Psoas muscle (tissue), 8 donors: Measurements from ENCODE around the gene SLC6A7. TPM values are rescaled to one million over a fixed set of nuclear protein-coding genes. Genes with fewer than 3 reads are reported as not detected.

Experiments
- ATAC-seq, 4 donors: fragments of 200-7000 bp; cut with Tn5 transposase; one replicate each; pipeline ENCODE4 v1.9.1; 2020; ENCODE audit warnings: moderate library complexity in 3 of 4, mild to moderate bottlenecking in 2 of 4
- DNase-seq, 2 donors: peaks; one replicate each; pipeline ENCODE4 v3.0.0-alpha.2; 2020
- H3K27ac ChIP-seq: fragments of 200-600 bp; one replicate; pipeline ENCODE4 v1.8.0; 2022
- H3K27me3 ChIP-seq, 3 donors: fragments of 200-600 bp in 1 of 3; one replicate each; pipeline versions ENCODE4 v1.6.1 to v1.8.0; 2013 to 2022; ENCODE audit warnings: low read length in 2 of 3, mild to moderate bottlenecking in 2 of 3, moderate library complexity in 1 of 3; ENCODE audit not compliant: insufficient read depth in 3 of 3
- H3K36me3 ChIP-seq, 2 donors: fragments of 200-600 bp in 1 of 2; one replicate each; pipeline versions ENCODE4 v1.6.1 to v1.8.0; 2013 to 2022; ENCODE audit warnings: low read depth in 1 of 2, mild to moderate bottlenecking in 1 of 2, moderate library complexity in 1 of 2; ENCODE audit not compliant: insufficient read depth in 1 of 2
- H3K4me1 ChIP-seq: fragments of 200-600 bp; one replicate; pipeline ENCODE4 v1.8.0; 2022
- H3K4me3 ChIP-seq: fragments of 200-600 bp; one replicate; pipeline ENCODE4 v1.8.0; 2022; ENCODE audit warnings: mild to moderate bottlenecking
- H3K9me3 ChIP-seq: fragments of 200-600 bp; one replicate; pipeline ENCODE4 v1.8.0; 2022
- WGBS, 3 donors: extraction: QIAGEN DNeasy Blood & Tissue Kit; methylation state at CpG; one replicate each; pipeline versions ENCODE4 v1.1.6 to v1.1.7; 2013; 5-methylcytosine and 5-hydroxymethylcytosine counted together
- intact Hi-C, 2 donors: fragments of 100-400 bp; cut with DNase I; formaldehyde crosslinking; loops; one replicate each; pipeline versions ENCODE4 v1.11.0 to v1.14.2; 2022
- polyA plus RNA-seq, 3 donors: library from polyadenylated mRNA; stranded (reverse); fragments of 200-250 nt; gene quantifications; one replicate each; pipeline ENCODE4 v1.2.3, GENCODE V29; 2013
- total RNA-seq, 4 donors: library from RNA; stranded (reverse); fragmentation: NEBNext Ultra II Directional in 2 of 4; extraction: Animal tissue kit (Norgen Biotek cat#: 25700) in 2 of 4; gene quantifications; one replicate each; pipeline versions ENCODE4 v1.2.1 to v1.2.4, GENCODE V29; 2021 to 2023
- TF ChIP-seq, protein P1 (sequence below): fragments of 200-600 bp; IDR thresholded peaks from one replicate; pipeline ENCODE4 v1.8.0; 2022; ENCODE audit warnings: antibody characterized with exemption
- donor health status: healthy with polysubstance abuse.
- donor health status: DM: no; HTN: no; CAD: no; lungs with moderate emphysema.
- donor health status: Bipolar disorder and iron deficiency.
- donor health status: healthy.
- donor health status: DM: yes; HTN: yes; CAD: no.
- donor health status: DM: no; HTN: no; CAD: no.
- donor health status: DM: no; HTN: no; CAD: no.
- donor health status: DM: yes; HTN: yes; CAD: no.

The SLC6A7 gene
- total and polyA plus RNA-seq, 7 donors = not detected

DNA sequence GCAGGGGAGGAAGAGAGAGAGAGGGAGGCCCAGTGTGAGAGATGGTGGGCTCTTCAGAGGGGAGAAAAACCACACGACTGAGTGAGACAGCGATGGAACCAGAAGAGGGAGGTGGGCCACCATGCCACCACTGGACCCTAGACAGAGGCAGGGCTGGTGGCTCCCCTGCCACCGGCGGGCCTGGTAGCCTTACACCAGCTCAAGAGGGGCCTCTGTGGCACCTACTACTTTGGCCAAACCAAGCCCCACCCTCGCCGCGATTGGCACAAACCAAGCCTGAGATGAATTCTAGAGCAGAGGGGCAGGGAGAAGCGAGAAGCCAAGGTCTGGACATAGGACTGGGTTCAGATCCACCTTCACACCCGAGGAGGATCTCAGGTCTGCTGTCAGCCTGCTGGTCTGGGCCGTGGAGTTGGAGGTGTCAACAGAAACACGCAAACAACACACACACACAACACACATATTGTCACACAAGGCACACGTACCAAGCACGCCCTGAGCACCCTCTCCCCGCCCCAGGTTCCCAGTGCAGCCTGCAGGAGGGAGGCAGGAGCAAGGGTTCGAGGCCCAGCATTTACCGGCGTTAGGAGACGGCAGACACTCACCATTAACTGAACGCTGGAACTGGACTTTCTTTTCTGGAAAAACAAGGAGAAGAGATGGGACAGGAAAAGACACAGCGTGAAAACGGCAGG, 49.4 kb downstream of the SLC6A7 start:
- Histone ChIP-seq H3K4me1 (peaks cover 27% of the 10 kb centered on the region), H3K9me3 (no peaks in the 10 kb centered on the region), H3K27me3 (no peaks in the 10 kb centered on the region), H3K36me3 (peaks cover 0 to 39% of the 10 kb centered on the region in 2 donors), H3K27ac (no peak overlapping the region), H3K4me3 (no peak overlapping the region)
- 89 to 94% (median 92%) methylated on average over 21 of the region's 21 CpGs for WGBS, 3 donors
- DNase-seq = no peak
- TF ChIP-seq, protein P1, sequence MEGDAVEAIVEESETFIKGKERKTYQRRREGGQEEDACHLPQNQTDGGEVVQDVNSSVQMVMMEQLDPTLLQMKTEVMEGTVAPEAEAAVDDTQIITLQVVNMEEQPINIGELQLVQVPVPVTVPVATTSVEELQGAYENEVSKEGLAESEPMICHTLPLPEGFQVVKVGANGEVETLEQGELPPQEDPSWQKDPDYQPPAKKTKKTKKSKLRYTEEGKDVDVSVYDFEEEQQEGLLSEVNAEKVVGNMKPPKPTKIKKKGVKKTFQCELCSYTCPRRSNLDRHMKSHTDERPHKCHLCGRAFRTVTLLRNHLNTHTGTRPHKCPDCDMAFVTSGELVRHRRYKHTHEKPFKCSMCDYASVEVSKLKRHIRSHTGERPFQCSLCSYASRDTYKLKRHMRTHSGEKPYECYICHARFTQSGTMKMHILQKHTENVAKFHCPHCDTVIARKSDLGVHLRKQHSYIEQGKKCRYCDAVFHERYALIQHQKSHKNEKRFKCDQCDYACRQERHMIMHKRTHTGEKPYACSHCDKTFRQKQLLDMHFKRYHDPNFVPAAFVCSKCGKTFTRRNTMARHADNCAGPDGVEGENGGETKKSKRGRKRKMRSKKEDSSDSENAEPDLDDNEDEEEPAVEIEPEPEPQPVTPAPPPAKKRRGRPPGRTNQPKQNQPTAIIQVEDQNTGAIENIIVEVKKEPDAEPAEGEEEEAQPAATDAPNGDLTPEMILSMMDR = no peak
- no peak for ATAC-seq
- intact Hi-C loops = loop anchor here in 1 of 2 donors (10.0 kb wide), 1 partner anchor 374 kb away; no protein-coding TSS in a partner anchor

DNA sequence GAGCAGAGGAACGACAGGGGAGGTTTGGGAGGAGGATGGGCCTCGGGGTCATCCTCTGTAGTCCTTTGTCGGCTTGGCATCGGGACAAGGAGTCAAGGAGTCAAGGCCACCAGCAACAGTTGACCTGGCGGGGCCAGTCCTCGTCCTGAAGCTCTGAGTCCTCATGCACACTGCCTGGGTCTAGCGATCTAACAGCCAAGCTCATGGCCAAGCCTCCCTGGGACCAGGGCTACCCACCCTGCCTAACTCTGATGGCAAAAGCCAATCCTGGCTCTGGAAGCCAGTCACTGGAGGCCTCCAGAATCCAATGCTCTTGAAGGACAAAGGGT, 49.9 kb downstream of the SLC6A7 start:
- H3K27ac ChIP-seq = no peak overlapping the region
- no peak for ATAC-seq
- H3K36me3 ChIP-seq = peaks cover 0 to 38% of the 10 kb centered on the region in 2 donors
- intact Hi-C loops = loop anchor here in 1 of 2 donors (10.0 kb wide), 1 partner anchor 375 kb away; no protein-coding TSS in a partner anchor
- TF ChIP-seq, protein P1 = no peak
- H3K27me3 ChIP-seq = no peaks in the 10 kb centered on the region
- 79 to 91% (median 89%) methylated on average over 7 of the region's 7 CpGs for WGBS, 3 donors
- H3K4me1 ChIP-seq = peaks cover 28% of the 10 kb centered on the region
- H3K4me3 ChIP-seq = no peak overlapping the region
- DNase-seq = no peak
- H3K9me3 ChIP-seq = no peaks in the 10 kb centered on the region

DNA sequence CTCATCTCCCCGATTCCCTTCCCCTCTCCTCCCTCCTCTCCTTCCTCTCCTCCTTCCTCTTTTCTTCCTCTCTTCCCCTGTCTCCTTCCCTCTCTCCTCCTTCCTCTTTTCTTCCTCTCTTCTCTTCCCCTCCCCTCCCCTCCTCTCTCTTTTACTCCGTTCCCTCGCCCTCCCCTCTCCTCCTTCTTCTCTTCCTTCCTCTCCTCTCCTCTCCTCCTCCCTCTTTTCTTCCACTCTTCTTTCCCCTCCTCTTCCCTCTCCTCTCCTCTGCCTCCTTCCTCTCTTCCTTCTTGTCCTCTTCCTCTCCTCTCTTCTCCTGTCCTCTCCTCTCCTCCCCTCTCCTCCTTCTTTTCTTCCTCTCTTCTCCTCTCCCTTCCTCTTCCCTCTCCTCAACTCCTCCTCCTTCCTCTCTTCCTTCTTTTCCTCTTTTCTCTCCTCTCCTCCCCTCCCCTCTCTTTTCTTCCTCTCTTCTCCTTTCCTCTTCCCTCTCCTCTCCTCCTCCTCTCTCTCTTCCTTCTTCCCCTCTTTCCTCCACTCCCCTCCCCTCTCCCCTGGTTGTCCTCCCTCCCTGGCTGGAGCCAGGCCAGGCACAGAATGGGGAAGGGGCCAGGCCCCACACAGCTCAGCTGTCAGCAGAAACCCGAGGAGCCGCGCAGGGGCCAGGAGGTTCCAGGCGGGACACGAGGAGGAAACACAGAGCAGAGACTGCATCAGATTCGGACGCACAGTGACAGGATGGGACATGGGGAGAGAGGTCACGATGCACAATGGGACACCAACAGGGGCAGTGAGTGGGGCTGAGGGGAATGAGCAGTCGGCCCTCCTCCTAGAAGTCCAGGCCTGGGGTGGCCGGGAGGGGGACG, 51.7 kb downstream of the SLC6A7 start:
- H3K27ac ChIP-seq = no peak overlapping the region
- H3K4me1 ChIP-seq = peaks cover 38% of the 10 kb centered on the region
- H3K9me3 ChIP-seq = no peaks in the 10 kb centered on the region
- TF ChIP-seq, protein P1 = no peak
- intact Hi-C loops = no loop called here
- DNase-seq (no peak), ATAC-seq (no peak)
- H3K27me3 ChIP-seq = no peaks in the 10 kb centered on the region
- 40 to 43% (median 41%) methylated on average over 14 of the region's 14 CpGs for WGBS, 3 donors
- no peak overlapping the region for H3K4me3 ChIP-seq
- peaks cover 0 to 24% of the 10 kb centered on the region in 2 donors for H3K36me3 ChIP-seq

DNA sequence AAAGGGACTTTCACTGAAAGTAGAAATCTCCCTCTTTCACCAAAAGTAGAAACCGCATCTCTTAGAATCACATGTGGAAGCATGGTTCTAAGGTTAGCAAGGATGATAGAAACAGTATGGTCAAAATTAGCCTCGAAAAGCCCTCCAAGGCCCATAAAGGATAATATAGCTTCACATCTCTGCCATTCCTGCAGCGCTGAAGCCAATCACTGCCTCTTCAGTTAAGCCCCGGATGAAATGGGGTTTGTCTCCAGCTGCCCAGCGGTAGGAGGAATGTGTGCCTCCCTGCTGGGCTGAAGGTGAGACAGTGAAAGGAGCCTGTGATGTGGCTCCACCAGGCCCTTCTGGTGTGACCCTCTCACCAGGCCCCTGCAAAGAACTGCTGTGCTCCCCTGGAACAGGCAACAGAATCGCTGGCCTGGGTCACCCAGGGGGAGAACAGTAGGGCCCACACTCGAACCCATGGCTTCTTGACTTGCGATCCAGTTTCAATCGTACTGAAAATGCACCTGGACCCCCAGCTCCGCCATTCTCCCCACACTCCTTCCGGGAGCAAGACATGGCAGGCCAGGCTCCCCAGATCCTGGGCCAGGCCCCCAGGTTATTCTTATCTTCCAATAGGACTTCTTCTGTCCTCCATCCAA, 52.5 kb downstream of the SLC6A7 start:
- DNase-seq (no peak), ATAC-seq (no peak)
- H3K36me3 ChIP-seq = peaks cover 0 to 21% of the 10 kb centered on the region in 2 donors
- no peak overlapping the region for H3K27ac ChIP-seq
- H3K27me3 ChIP-seq = no peaks in the 10 kb centered on the region
- intact Hi-C loops = no loop called here
- 82 to 84% (median 83%) methylated on average over 11 of the region's 11 CpGs for WGBS, 3 donors
- TF ChIP-seq, protein P1 = no peak
- peaks cover 42% of the 10 kb centered on the region for H3K4me1 ChIP-seq
- no peaks in the 10 kb centered on the region for H3K9me3 ChIP-seq
- peak overlapping the region; percentile 1 for H3K4me3 ChIP-seq
